Loucy (cell line): ENCODE measurements around the gene ASCC1.
A peak's percentile ranks its signal among the peaks of the same experiment; 100 is the strongest.
"Not testable (repeated sequence)": the region's sequence is repeated elsewhere in the genome, so short reads cannot be mapped to it uniquely, and the experiment has no call there.

ENCODE experiments used
- H2AFZ ChIP-seq: fragments of 200-600 bp; sonication (generic); 2 replicates; pipeline ENCODE4 v1.6.0; 2016; ENCODE audit warnings: antibody characterized with exemption, mild to moderate bottlenecking, low read length, moderate library complexity
- H3F3A ChIP-seq: fragments of 200-600 bp; 2 replicates; pipeline ENCODE4 v1.6.0; 2016; ENCODE audit warnings: antibody characterized with exemption, low read depth, mild to moderate bottlenecking
- H3K27me3 ChIP-seq: fragments of 200-600 bp; sonication (generic); 2 replicates; pipeline ENCODE4 v1.6.1; 2014; ENCODE audit warnings: low read length, mild to moderate bottlenecking; ENCODE audit not compliant: insufficient read depth, poor library complexity, severe bottlenecking
- H3K36me3 ChIP-seq: fragments of 200-600 bp; sonication (generic); 2 replicates; pipeline ENCODE4 v1.6.1; 2016; ENCODE audit warnings: low read length; ENCODE audit not compliant: insufficient read depth
- H3K4me1 ChIP-seq: fragments of 200-600 bp; sonication (generic); 2 replicates; pipeline ENCODE4 v1.5.1; 2014; ENCODE audit warnings: low read length, mild to moderate bottlenecking; ENCODE audit not compliant: insufficient read depth, poor library complexity, severe bottlenecking
- H3K4me2 ChIP-seq: fragments of 200-600 bp; sonication (generic); 2 replicates; pipeline ENCODE4 v1.6.0; 2014; ENCODE audit warnings: antibody characterized with exemption, low read length, low read depth, mild to moderate bottlenecking; ENCODE audit not compliant: poor library complexity, severe bottlenecking
- H3K4me3 ChIP-seq: fragments of 200-600 bp; sonication (generic); 2 replicates; pipeline ENCODE4 v1.5.1; 2014; ENCODE audit warnings: low read length, mild to moderate bottlenecking, mixed read lengths; ENCODE audit not compliant: poor library complexity, severe bottlenecking
- H3K79me2 ChIP-seq: fragments of 200-600 bp; sonication (generic); 2 replicates; pipeline ENCODE4 v1.6.1; 2014; ENCODE audit warnings: low read length; ENCODE audit not compliant: insufficient read depth
- H3K9ac ChIP-seq: fragments of 200-600 bp; sonication (generic); 2 replicates; pipeline ENCODE4 v1.6.0; 2014; ENCODE audit warnings: mild to moderate bottlenecking, low read depth, low read length, moderate library complexity; ENCODE audit not compliant: poor library complexity, severe bottlenecking
- H3K9me2 ChIP-seq: fragments of 200-600 bp; sonication (generic); replicated peaks from 2 replicates; pipeline ENCODE4 v1.6.1; 2016; ENCODE audit warnings: low read depth, low read length, mixed read lengths
- H3K9me3 ChIP-seq: fragments of 200-600 bp; sonication (generic); 2 replicates; pipeline ENCODE4 v1.6.1; 2014; ENCODE audit warnings: mild to moderate bottlenecking, antibody characterized with exemption, low read length, low read depth; ENCODE audit not compliant: insufficient read depth
- H4K20me1 ChIP-seq: fragments of 200-600 bp; sonication (generic); 2 replicates; pipeline ENCODE4 v1.6.0; 2014; ENCODE audit warnings: antibody characterized with exemption, low read length, mild to moderate bottlenecking; ENCODE audit not compliant: insufficient read depth, poor library complexity, severe bottlenecking
- EZH2phosphoT487 ChIP-seq: fragments of 200-600 bp; IDR thresholded peaks from 2 replicates; pipeline ENCODE4 v1.6.1; 2018; ENCODE audit warnings: antibody characterized with exemption, mild to moderate bottlenecking, moderate library complexity, borderline replicate concordance
- TF ChIP-seq, protein P1 (sequence below): fragments of 200-600 bp; sonication (generic); conservative IDR thresholded peaks from 2 replicates; pipeline ENCODE4 v1.5.1; 2014; ENCODE audit warnings: mild to moderate bottlenecking, antibody characterized with exemption, low read length

ASCC1 gene

DNA sequence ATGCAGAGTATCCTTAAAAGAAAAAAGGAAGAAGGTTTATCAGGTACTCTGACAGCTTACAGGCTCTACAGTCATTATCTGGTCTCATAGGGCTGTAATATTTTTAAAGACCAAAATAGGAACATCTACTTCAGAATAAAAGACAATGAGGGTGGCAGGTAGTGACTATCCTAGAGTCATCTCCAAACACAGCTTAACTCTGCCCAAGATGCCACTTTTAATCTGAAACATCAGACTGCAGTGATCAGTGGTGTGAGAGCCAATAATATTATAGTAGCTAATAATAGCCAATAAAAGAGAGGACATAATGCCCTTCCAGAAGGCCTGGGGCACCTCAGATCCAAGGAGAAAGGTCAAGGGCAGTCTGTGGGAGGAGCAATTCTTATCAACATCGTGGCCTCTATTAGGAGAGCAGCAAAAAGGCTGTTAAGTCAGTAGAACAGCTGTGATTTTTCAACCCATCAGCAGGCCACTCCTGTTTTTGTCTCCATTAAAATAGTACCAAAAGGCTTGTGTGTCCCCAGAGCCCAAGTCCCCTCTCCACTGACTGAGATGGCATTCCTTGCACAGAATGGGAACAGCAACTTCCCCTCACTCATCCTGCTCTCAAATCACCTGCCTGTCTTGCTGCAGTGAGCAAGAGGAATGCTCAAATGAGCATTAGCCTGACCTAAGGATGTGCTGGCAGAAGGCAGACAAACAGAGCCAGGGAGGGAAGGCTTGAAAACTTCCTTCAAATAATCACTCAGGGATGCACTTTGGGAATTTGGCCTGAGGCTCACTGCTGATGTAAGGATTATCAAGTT lies 107.0 kb downstream of the ASCC1 start:
- Histone ChIP-seq H3K79me2 (no peaks in the 10 kb centered on the region), H3F3A (0 out of 2 replicates have a peak, but pooled peaks cover 4% of the 10 kb centered on the region), H3K9me2 (no peaks in the 10 kb centered on the region), H3K4me1 (peaks cover 24% of the 10 kb centered on the region), H2AFZ (no peak overlapping the region), H3K4me2 (no peak overlapping the region), H3K4me3 (no peak overlapping the region), H3K9ac (peak overlapping the region; percentile 23), H3K9me3 (no peaks in the 10 kb centered on the region), H3K27me3 (no peaks in the 10 kb centered on the region), H3K36me3 (peaks cover 4% of the 10 kb centered on the region; the same call in 1 of the 2 replicates), H4K20me1 (no peaks in the 10 kb centered on the region)
- TF ChIP-seq, protein P1, sequence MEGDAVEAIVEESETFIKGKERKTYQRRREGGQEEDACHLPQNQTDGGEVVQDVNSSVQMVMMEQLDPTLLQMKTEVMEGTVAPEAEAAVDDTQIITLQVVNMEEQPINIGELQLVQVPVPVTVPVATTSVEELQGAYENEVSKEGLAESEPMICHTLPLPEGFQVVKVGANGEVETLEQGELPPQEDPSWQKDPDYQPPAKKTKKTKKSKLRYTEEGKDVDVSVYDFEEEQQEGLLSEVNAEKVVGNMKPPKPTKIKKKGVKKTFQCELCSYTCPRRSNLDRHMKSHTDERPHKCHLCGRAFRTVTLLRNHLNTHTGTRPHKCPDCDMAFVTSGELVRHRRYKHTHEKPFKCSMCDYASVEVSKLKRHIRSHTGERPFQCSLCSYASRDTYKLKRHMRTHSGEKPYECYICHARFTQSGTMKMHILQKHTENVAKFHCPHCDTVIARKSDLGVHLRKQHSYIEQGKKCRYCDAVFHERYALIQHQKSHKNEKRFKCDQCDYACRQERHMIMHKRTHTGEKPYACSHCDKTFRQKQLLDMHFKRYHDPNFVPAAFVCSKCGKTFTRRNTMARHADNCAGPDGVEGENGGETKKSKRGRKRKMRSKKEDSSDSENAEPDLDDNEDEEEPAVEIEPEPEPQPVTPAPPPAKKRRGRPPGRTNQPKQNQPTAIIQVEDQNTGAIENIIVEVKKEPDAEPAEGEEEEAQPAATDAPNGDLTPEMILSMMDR: no peak
- no peak for TF ChIP-seq EZH2phosphoT487

DNA sequence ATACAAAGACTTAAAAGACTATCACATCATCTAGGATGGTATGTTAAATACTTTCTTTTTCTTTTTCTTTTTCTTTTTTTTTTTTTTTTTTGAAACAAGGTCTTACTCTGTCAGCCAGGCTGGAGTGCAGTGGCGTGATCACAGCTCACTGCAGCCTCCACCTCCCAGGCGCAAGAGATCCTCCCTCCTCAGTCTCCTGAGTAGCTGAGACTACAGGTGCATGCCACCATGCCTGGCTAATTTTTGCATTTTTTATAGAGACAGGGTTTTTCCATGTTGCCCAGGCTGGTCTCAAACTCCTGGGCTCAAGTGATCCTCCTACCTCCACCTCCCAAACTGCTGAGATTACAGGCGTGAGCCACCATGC lies 108.1 kb downstream of the ASCC1 start:
- H3K9me3 ChIP-seq, H3K79me2 ChIP-seq, H3K36me3 ChIP-seq, H4K20me1 ChIP-seq, H3K9me2 ChIP-seq, H3K27me3 ChIP-seq, H3F3A ChIP-seq, H2AFZ ChIP-seq: not testable (repeated sequence)
- Histone ChIP-seq H3K4me1 (peaks cover 24% of the 10 kb centered on the region), H3K4me3 (peak overlapping the region; percentile 63), H3K4me2 (peak overlapping the region; percentile 74), H3K9ac (peak overlapping the region; percentile 59)

DNA sequence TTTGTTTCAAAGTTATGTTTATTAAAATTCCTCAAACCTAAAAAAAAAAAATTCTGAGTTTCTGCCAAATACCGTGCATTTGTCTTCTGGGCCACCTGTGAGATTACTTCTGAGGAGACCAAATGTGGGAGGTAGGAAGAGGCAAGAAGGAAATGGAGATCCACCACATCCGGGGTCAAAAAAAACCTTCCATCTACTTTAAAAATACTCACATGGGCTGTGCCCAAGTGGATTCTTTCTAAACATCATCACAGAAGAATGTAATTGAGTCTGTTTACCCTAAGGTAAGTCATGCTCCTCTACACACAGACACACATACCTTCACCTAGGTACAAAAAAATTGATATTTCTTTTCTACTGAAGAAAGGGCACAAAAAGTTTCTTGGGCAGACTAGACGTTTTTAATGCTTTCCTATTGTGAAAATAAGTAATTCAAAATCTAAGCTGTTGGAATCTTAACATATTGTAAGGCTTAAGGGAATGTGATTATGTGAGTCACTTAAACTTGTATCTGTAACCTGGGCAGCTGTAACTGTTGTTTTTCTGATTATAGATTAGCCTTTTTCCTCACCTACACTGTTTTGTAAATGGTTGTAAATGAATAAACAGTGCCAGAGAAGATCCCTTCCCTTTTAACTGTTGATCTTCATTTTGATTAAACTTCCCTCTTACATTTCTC lies 108.6 kb downstream of the ASCC1 start:
- H3K27me3 ChIP-seq: no peaks in the 10 kb centered on the region
- peak overlapping the region; percentile 74 for H3K4me2 ChIP-seq
- H3K79me2 ChIP-seq: no peaks in the 10 kb centered on the region
- H4K20me1 ChIP-seq: no peaks in the 10 kb centered on the region
- 0 out of 2 replicates have a peak, but pooled peaks cover 4% of the 10 kb centered on the region for H3F3A ChIP-seq
- TF ChIP-seq, protein P1: no peak
- TF ChIP-seq EZH2phosphoT487: no peak
- H3K9me3 ChIP-seq: no peaks in the 10 kb centered on the region
- H3K9me2 ChIP-seq: no peaks in the 10 kb centered on the region
- peak overlapping the region; percentile 63 for H3K4me3 ChIP-seq
- H2AFZ ChIP-seq: peak overlapping the region; percentile 29; the same call in 1 of the 2 replicates
- H3K4me1 ChIP-seq: peaks cover 24% of the 10 kb centered on the region
- H3K9ac ChIP-seq: peak overlapping the region; percentile 59
- peaks cover 12% of the 10 kb centered on the region; the same call in 1 of the 2 replicates for H3K36me3 ChIP-seq
